HCT116 (cell line): ENCODE data around the gene IQCH. TPM values are rescaled to one million over a fixed set of nuclear protein-coding genes. Genes with fewer than 3 reads are reported as not detected.
"Not testable (repeated sequence)": the region's sequence is repeated elsewhere in the genome, so short reads cannot be mapped to it uniquely, and the experiment has no call there.

Experiments used
- ATAC-seq: fragments of 200-7000 bp; cut with Tn5 transposase; 2 replicates; pipeline ENCODE4 v1.9.1; 2020; ENCODE audit warnings: mild to moderate bottlenecking, moderate library complexity
- BruUV-seq: library from RNA; stranded (reverse); fragments of 400-500 nt; replicated peaks from 2 replicates; lab custom pipeline; 2021; lab: Mats Ljungman, UMichigan
- CTCF ChIA-PET: fragments of 300-600 bp; sonication (Branson Sonifier 250); formaldehyde crosslinking; loops from one replicate; lab custom pipeline; 2021; ENCODE audit warnings: antibody characterized with exemption; lab: Charles Lee
- POLR2A ChIA-PET: fragments of 300-600, 350-600 bp; sonication (Branson Sonifier 250); formaldehyde crosslinking; loops from one replicate; lab custom pipeline; 2021; ENCODE audit warnings: antibody characterized with exemption; lab: Charles Lee
- RAD21 ChIA-PET, 2 experiments: fragments of 300-600 bp; sonication (Branson Sonifier 250); formaldehyde crosslinking; loops; one replicate each; lab custom pipeline; 2023; ENCODE audit warnings: low total read pairs in 2 of 2; ENCODE audit not compliant: uncharacterized antibody in 2 of 2, unreplicated experiment in 2 of 2, low non-redundant PET in 1 of 2; lab: Charles Lee
- DNase-seq: peaks from one replicate; pipeline ENCODE4 v3.0.0-alpha.2; 2010; ENCODE audit warnings: low read depth, low spot score
- H2AFZ ChIP-seq: fragments of 200-600 bp; shearing (Covaris generic), sonication (generic); 2 replicates; pipeline ENCODE4 v1.6.1; 2017; ENCODE audit warnings: low read depth, mixed run types, mixed read lengths, antibody characterized with exemption, low read length; ENCODE audit not compliant: poor library complexity, severe bottlenecking
- H3K27ac ChIP-seq: 2 replicates; pipeline ENCODE4 v1.5.1; 2012; ENCODE audit warnings: low read depth, low read length
- H3K27me3 ChIP-seq: fragments of 200-600 bp; sonication (generic); 2 replicates; pipeline ENCODE4 v1.6.1; 2016; ENCODE audit warnings: mixed run types, low read length, mixed read lengths; ENCODE audit not compliant: insufficient read depth
- H3K36me3 ChIP-seq, 2 experiments: fragments of 200-500 bp in 1 of 2; fragments of 200-600 bp in 1 of 2; sonication (Bioruptor generic) in 1 of 2; sonication (generic) in 1 of 2; 2 replicates each; pipeline versions ENCODE4 v1.5.1 to v1.6.1; 2014 to 2016; ENCODE audit warnings: low read length in 2 of 2, inconsistent platforms in 1 of 2, mixed read lengths in 1 of 2, mixed run types in 1 of 2; ENCODE audit not compliant: insufficient read depth in 2 of 2, control insufficient read depth in 1 of 2
- H3K4me1 ChIP-seq, 2 experiments: fragments of 200-600 bp in 1 of 2; sonication (generic) in 1 of 2; 2 replicates each; pipeline versions ENCODE4 v1.5.1 to v1.6.1; 2012 to 2017; ENCODE audit warnings: low read length in 2 of 2, inconsistent platforms in 1 of 2, mild to moderate bottlenecking in 1 of 2, mixed read lengths in 1 of 2, mixed run types in 1 of 2, moderate library complexity in 1 of 2; ENCODE audit not compliant: insufficient read depth in 2 of 2, control insufficient read depth in 1 of 2
- H3K4me2 ChIP-seq: fragments of 200-600 bp; sonication (generic); 2 replicates; pipeline ENCODE4 v1.6.1; 2017; ENCODE audit warnings: mixed run types, low read length, mixed read lengths
- H3K4me3 ChIP-seq, 2 experiments: fragments of 200-600 bp in 1 of 2; sonication (generic) in 1 of 2; replicated peaks in 1 of 2; 2 replicates each; pipeline ENCODE4 v1.5.1; 2011 to 2016; ENCODE audit warnings: low read length in 2 of 2, control low read depth in 1 of 2, low read depth in 1 of 2, mild to moderate bottlenecking in 1 of 2, mixed read lengths in 1 of 2, mixed run types in 1 of 2
- H3K79me2 ChIP-seq: fragments of 200-600 bp; sonication (generic); 2 replicates; pipeline ENCODE4 v1.6.1; 2017; ENCODE audit warnings: mild to moderate bottlenecking, mixed run types, low read length, moderate library complexity, mixed read lengths; ENCODE audit not compliant: insufficient read depth
- H3K9ac ChIP-seq: fragments of 200-600 bp; sonication (generic); 2 replicates; pipeline ENCODE4 v1.6.1; 2016; ENCODE audit warnings: low read length, mixed read lengths
- H3K9me2 ChIP-seq: fragments of 200-600 bp; sonication (generic), shearing (Covaris generic); 2 replicates; pipeline ENCODE4 v1.6.1; 2017; ENCODE audit warnings: mixed run types, mild to moderate bottlenecking, moderate library complexity; ENCODE audit not compliant: insufficient read depth
- H3K9me3 ChIP-seq, 2 experiments: fragments of 200-500 bp in 1 of 2; fragments of 200-600 bp in 1 of 2; sonication (Bioruptor generic) in 1 of 2; sonication (generic) in 1 of 2; 2 replicates each; pipeline ENCODE4 v1.6.1; 2014 to 2017; ENCODE audit warnings: low read length in 2 of 2, mixed read lengths in 2 of 2, inconsistent platforms in 1 of 2, low read depth in 1 of 2, mild to moderate bottlenecking in 1 of 2, mixed run types in 1 of 2, moderate library complexity in 1 of 2; ENCODE audit not compliant: control insufficient read depth in 1 of 2, insufficient read depth in 1 of 2
- H4K20me1 ChIP-seq: fragments of 200-600 bp; sonication (generic), shearing (Covaris generic); 2 replicates; pipeline ENCODE4 v1.6.1; 2017; ENCODE audit warnings: mixed run types, mild to moderate bottlenecking, moderate library complexity; ENCODE audit not compliant: insufficient read depth
- CEBPB ChIP-seq: IDR thresholded peaks from 2 replicates; pipeline ENCODE4 v1.6.1; 2012; ENCODE audit warnings: low read depth
- EGR1 ChIP-seq: IDR thresholded peaks from 2 replicates; pipeline ENCODE4 v1.6.1; 2012; ENCODE audit warnings: low read depth
- ELF1 ChIP-seq: IDR thresholded peaks from 2 replicates; pipeline ENCODE4 v1.6.1; 2012; ENCODE audit warnings: low read depth, borderline replicate concordance
- POLR2A ChIP-seq: IDR thresholded peaks from 2 replicates; pipeline ENCODE4 v1.7.0; 2011; ENCODE audit warnings: borderline replicate concordance; ENCODE audit not compliant: insufficient read depth, insufficient read length; ENCODE audit errors: extremely low read depth
- POLR2AphosphoS5 ChIP-seq: IDR thresholded peaks from 2 replicates; pipeline ENCODE4 v1.6.1; 2011; ENCODE audit warnings: mild to moderate bottlenecking, low read depth, low read length, moderate library complexity
- SP1 ChIP-seq: IDR thresholded peaks from 2 replicates; pipeline ENCODE4 v1.6.1; 2012; ENCODE audit warnings: low read depth
- SRF ChIP-seq: IDR thresholded peaks from 2 replicates; pipeline ENCODE4 v1.6.1; 2012; ENCODE audit warnings: low read depth
- TCF7L2 ChIP-seq: IDR thresholded peaks from 2 replicates; pipeline ENCODE4 v1.7.0; 2011; ENCODE audit warnings: borderline replicate concordance, inconsistent platforms; ENCODE audit not compliant: insufficient read depth, insufficient read length; ENCODE audit errors: extremely low read depth
- ZFX ChIP-seq: fragments of 450-650 bp; IDR thresholded peaks from 2 replicates; pipeline ENCODE4 v1.6.1; 2017
- intact Hi-C: fragments of 100-400 bp; cut with micrococcal nuclease; formaldehyde crosslinking; loops from 2 replicates; pipeline ENCODE4 v1.10.0; 2022
- total RNA-seq: library from RNA; stranded (reverse); gene quantifications from one replicate; pipeline ENCODE4 v1.2.1, GENCODE V29; 2021; ENCODE audit not compliant: unreplicated experiment
- TF ChIP-seq, protein P1 (sequence below): IDR thresholded peaks from 2 replicates; pipeline ENCODE4 v1.6.1; 2012

The IQCH gene
- total RNA-seq, 1 experiment from 2014 or later: 4.6 TPM

DNA sequence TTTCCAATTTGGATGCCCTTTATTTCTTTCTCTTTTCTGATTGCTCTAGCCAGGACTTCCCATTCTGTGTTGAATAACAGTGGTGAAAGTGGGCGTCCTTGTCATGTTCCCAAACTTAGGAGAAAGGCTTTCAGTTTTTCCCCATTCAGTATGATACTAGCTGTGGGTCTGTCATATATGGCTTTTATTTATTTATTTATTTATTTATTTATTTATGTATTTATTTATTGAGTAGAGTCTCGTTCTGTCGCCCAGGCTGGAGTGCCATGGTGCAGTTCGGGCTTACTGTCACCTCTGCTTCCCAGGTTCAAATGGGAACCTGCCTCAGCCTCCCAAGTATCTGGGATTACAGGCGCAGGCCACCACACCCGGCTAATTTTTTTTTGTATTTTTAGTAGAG, 31.8 kb downstream of the IQCH start:
- H3K4me3 ChIP-seq, BruUV-seq, DNase-seq, POLR2A ChIA-PET, H3K27ac ChIP-seq, CTCF ChIA-PET, H2AFZ ChIP-seq, H3K9me2 ChIP-seq, ATAC-seq, RAD21 ChIA-PET, H3K4me1 ChIP-seq, H3K79me2 ChIP-seq, intact Hi-C loops, H3K9me3 ChIP-seq, H4K20me1 ChIP-seq, H3K36me3 ChIP-seq, H3K4me2 ChIP-seq, H3K27me3 ChIP-seq, H3K9ac ChIP-seq: not testable (repeated sequence)

DNA sequence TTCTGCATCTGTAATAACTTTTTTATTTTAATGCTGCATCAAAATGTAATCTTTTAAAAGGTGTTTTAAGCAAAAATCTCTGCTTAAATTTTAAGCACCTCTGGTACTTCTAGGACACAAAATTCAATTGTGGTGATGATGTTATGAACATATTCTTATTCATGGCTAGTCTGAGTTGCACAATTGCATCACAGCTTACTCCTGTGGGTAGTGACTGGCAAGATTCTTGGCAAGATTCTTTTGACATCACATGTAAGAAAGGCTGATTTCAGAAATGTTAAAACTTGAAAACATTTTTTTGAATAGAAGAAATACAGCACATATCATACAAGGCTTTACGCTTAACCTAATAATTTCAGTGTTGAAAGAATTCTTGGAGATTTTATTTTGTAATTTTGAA, 35.7 kb downstream of the IQCH start:
- H3K27ac ChIP-seq: no peak overlapping the region
- RAD21 ChIA-PET: no interaction called here
- DNase-seq: no peak
- H3K4me3 ChIP-seq: no peak overlapping the region
- no peaks in the 10 kb centered on the region for H4K20me1 ChIP-seq
- POLR2A ChIA-PET: interaction anchor here (0.6 kb wide), 1 partner anchor 11 kb away, joined by 3 read pairs; no protein-coding TSS in a partner anchor
- no peaks in the 10 kb centered on the region for H3K9me2 ChIP-seq
- intact Hi-C loops: no loop called here
- H3K4me2 ChIP-seq: no peak overlapping the region
- H3K4me1 ChIP-seq: no peaks in the 10 kb centered on the region
- no peaks in the 10 kb centered on the region for H3K27me3 ChIP-seq
- no peak for TF ChIP-seq SRF
- TF ChIP-seq, all 23 proteins: peak for 0
- BruUV-seq: no TSS peak
- no peaks in the 10 kb centered on the region for H3K79me2 ChIP-seq
- no peaks in the 10 kb centered on the region; a peak in 1 of 4 replicates for H3K9me3 ChIP-seq
- no peak for ATAC-seq
- H3K9ac ChIP-seq: no peak overlapping the region
- H3K36me3 ChIP-seq: no peaks in the 10 kb centered on the region
- no peak overlapping the region for H2AFZ ChIP-seq
- CTCF ChIA-PET: no interaction called here

DNA sequence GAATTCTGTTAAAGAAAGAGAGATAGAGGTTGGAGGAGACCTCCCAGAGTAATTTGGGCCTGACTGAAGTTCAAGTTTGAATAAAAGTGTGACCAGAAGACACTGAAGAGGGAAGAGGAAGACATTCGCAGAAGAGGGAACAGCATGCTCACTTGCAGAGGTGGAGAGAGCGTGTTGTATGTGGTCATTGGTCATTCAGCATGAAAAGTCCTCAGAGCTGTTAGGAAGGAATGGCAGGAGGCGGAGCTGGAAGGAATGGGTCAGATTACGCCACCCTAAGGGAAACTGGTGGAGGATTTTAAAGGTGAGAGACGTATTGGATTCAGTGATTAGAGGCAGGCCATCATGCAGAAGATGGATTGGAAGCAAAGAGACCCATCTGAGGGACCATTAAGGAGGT, 41.6 kb downstream of the IQCH start:
- intact Hi-C loops: no loop called here
- Histone ChIP-seq H3K9ac (no peak overlapping the region), H3K27ac (no peak overlapping the region), H2AFZ (no peak overlapping the region), H3K4me2 (no peak overlapping the region), H3K36me3 (no peaks in the 10 kb centered on the region), H3K9me3 (no peaks in the 10 kb centered on the region), H4K20me1 (no peaks in the 10 kb centered on the region), H3K27me3 (no peaks in the 10 kb centered on the region), H3K4me3 (no peak overlapping the region), H3K4me1 (peaks cover 8 to 10% of the 10 kb centered on the region in 2 experiments), H3K9me2 (no peaks in the 10 kb centered on the region), H3K79me2 (no peaks in the 10 kb centered on the region)
- TF ChIP-seq POLR2A: no peak
- TF ChIP-seq POLR2AphosphoS5: no peak
- TF ChIP-seq, protein P1, sequence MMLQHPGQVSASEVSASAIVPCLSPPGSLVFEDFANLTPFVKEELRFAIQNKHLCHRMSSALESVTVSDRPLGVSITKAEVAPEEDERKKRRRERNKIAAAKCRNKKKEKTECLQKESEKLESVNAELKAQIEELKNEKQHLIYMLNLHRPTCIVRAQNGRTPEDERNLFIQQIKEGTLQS: no peak
- no peak for TF ChIP-seq ELF1
- TF ChIP-seq TCF7L2: no peak
- no peak for TF ChIP-seq EGR1
- no peak for TF ChIP-seq SP1
- no peak for TF ChIP-seq CEBPB
- TF ChIP-seq ZFX: no peak
- ChIA-PET CTCF (no interaction called here), POLR2A (no interaction called here), RAD21 (no interaction called here)
- DNase-seq (no peak), ATAC-seq (peak; percentile 67)
- no TSS peak for BruUV-seq
